ENCODE data around the gene EYS.

Gene EYS

GRCh38 chr6:64723327-64724058 lies 983.5 kb downstream of the EYS start:
- TF ChIP-seq CTCF (IDR thresholded peaks at IDR 0.05; ENCODE audit: control extremely low read depth, extremely low read depth, low read depth, missing control alignments): no peak
- POLR2A ChIA-PET: no interaction called here
- no peak for DNase-seq (ENCODE audit: extremely low spot score)
- CTCF ChIA-PET: interaction anchor here (0.5 kb wide), 1 partner anchor 10 kb away, joined by 3 read pairs; no protein-coding TSS in a partner anchor

- CTCF ChIA-PET: no interaction called here
- no peak for TF ChIP-seq CTCF (IDR thresholded peaks at IDR 0.05; ENCODE audit: control extremely low read depth, extremely low read depth, low read depth, missing control alignments)
- POLR2A ChIA-PET: no interaction called here
- no peak for DNase-seq (ENCODE audit: extremely low spot score)
Measured at GRCh38 chr6:64721865-64722264, 985.2 kb downstream of the EYS start.

- POLR2A ChIA-PET: no interaction called here
- CTCF ChIA-PET: interaction anchor here (1.0 to 1.8 kb wide), 3 partner anchors 9 to 22 kb away, joined by 3 to 9 read pairs (median 4); no protein-coding TSS in a partner anchor
- no peak for DNase-seq (ENCODE audit: extremely low spot score)
- TF ChIP-seq CTCF (IDR thresholded peaks at IDR 0.05; ENCODE audit: control extremely low read depth, extremely low read depth, low read depth, missing control alignments): no peak
Measured at GRCh38 chr6:64717281-64717680, 989.7 kb downstream of the EYS start.

GRCh38 chr6:64715624-64716023 lies 991.4 kb downstream of the EYS start:
- ChIA-PET CTCF (no interaction called here), POLR2A (no interaction called here)
- no peak for DNase-seq (ENCODE audit: extremely low spot score)
- TF ChIP-seq CTCF (IDR thresholded peaks at IDR 0.05; ENCODE audit: control extremely low read depth, extremely low read depth, low read depth, missing control alignments): no peak

GRCh38 chr6:64714073-64714472 lies 993.0 kb downstream of the EYS start:
- ChIA-PET CTCF (interaction anchor here (0.6 to 1.2 kb wide), 2 partner anchors 11 to 76 kb away, joined by 3 read pairs; no protein-coding TSS in a partner anchor), POLR2A (no interaction called here)
- TF ChIP-seq CTCF (IDR thresholded peaks at IDR 0.05; ENCODE audit: control extremely low read depth, extremely low read depth, low read depth, missing control alignments): no peak
- no peak for DNase-seq (ENCODE audit: extremely low spot score)

GRCh38 chr6:64713175-64713574 lies 993.9 kb downstream of the EYS start:
- CTCF ChIA-PET: interaction anchor here (0.6 to 1.2 kb wide), 2 partner anchors 12 to 75 kb away, joined by 3 read pairs; no protein-coding TSS in a partner anchor
- no peak for TF ChIP-seq CTCF (IDR thresholded peaks at IDR 0.05; ENCODE audit: control extremely low read depth, extremely low read depth, low read depth, missing control alignments)
- no peak for DNase-seq (ENCODE audit: extremely low spot score)

More at GRCh38 chr6:64713175-64713574, 993.9 kb downstream of the EYS start:
- POLR2A ChIA-PET: no interaction called here

Data from GM10248 (cell line).